NOMO-1 treated with dmso at 0.1 percent for 144 hours (cell line): ENCODE results near the gene ZYX.
A peak's percentile ranks its signal among the peaks of the same experiment; 100 is the strongest.
"Not testable (repeated sequence)": the region's sequence is repeated elsewhere in the genome, so short reads cannot be mapped to it uniquely, and the experiment has no call there.

Experiments
- DNase-seq: peaks from one replicate; lab custom pipeline; 2025; ENCODE audit not compliant: unreplicated experiment; lab: John Stamatoyannopoulos, UW

Gene ZYX

DNA sequence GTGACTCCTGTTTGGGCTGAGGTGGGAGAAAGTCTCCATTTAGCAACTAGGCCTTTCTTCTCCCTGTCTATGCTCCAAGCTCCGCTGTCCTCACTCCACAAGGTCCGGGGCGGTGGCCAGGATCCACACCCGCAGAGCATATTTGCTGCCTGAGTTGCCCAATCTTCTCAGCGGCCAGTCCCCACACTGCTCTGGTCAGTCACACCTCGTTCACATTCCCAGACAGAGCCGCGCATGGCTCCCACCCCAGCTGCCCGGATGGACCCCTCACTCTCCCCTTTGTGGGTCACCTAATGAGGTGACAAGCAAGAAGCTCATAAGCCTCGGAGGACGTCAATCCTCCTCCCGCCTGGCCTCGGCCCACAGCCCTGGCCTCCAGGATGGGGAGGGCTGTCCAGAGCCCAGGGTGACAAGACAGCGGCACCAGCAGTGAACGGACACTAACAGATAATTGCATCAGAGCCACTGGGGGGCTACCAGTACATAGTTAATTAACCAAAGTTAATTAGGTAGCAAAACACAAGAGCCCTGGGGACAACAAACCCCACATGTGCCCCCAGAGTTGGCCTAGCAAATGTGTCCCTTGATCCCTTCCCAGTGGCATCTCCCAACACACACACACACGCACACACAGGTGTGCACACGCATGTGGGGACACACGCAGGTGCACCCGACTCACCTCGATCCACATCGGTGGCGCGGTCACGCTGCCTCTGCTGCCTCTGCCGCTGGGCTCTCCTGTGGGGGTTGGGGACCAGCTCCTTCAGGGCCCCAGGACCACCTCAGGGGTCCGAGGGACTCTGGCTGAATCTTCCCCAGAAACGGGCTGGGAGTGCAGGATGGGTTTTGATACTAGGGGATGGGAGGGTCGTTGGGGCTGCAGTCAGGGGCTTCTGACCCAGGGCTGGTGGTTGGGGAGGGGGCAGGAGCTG lies 15.7 kb downstream of the ZYX start:
- DNase-seq: no peak

DNA sequence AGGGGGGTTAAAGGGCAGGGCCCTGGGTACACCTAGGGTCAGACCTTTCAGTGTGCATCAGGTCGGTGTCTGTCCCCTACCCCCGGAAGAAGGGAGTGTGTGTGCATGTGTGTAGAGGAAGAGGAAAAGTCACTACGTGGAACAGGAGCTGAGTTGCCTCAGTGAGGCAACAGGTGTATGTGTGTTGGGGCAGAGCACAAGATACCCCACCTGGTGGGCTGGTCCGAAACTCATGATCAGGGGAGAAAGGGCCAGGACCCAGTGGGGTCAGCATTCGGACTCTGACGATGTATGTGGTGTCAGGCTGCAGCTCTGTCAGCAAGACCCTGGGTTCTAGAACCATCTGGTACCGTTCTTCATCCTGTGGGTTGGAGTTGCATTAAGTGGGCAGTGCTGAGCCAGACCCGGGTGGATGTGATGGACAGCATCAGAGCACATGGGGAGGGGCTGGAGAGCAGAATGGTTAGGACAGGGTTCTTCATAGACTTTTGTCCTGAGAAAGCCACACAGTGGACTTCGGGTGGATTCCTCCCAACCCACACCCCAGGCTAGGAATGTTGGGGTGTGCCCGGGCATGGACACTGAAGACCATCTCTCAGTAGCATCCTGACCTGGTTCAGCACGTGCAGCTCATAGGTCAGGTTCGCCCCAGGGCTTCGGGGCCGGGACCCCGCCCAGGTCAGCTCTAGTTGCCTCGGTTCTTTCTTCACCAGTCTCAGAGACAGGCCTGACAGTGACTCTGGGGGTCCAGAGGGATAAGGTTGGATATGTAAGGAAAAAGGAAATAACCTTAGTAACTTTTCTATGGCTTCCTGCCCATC lies 16.8 kb downstream of the ZYX start:
- DNase-seq: no peak

DNA sequence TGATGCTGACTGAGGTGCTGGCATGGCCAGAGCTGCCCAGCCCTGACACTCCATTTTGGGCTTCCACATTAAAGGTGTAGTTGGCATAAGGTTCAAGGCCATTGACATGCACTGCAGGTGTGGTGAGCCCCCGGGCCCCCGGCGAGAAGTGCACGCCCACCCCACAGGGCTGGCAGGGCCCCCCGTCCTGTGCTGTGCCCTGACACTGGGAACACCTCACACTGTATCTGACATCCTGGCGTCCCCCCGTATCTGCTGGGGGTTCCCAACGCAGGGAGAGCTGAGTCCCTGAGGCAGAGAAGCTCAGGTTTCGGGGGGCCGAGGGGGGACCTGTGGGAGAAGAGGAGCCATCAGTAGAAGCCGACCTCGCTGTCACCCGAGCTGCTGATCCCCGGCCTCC lies 17.5 kb downstream of the ZYX start:
- DNase-seq: no peak

DNA sequence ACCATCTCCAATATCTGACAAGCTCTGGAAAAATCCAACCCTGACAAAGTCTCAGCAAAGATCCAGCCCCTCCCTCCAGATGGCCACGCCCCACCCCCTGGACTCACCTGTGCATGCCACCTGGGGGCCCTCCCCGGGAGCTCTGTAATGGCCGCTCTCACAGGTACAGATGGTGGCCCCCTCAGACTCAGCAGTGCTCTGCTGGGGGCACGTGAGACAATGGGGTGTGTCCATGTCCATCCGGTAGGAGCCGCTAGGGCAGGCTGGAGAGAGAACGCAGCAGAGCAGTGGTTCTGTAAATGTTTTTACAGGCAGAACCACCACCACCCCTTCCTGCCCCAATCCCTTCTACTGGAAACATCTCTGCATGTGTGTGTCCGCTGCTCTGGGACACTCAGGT lies 18.0 kb downstream of the ZYX start:
- DNase-seq: no peak

DNA sequence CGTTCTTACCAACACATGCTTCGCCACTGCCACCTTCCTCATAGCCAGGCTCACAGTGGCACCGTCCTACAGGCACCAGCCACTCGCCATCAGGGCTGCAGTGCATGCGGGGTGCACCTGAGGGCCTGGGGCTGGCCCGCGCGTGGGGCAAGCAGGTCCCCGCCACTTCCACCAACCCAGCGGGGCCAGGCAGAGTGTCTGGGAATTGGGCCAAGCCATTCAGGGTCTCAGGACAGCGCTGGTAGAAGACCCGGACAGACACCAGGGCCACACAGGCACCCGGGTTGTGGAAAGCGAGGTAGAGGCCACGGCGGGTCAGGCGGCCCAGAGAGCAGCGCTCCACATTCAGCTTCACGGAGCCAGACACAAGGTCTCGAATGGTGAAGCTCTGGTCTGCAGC lies 18.5 kb downstream of the ZYX start:
- DNase-seq: no peak

DNA sequence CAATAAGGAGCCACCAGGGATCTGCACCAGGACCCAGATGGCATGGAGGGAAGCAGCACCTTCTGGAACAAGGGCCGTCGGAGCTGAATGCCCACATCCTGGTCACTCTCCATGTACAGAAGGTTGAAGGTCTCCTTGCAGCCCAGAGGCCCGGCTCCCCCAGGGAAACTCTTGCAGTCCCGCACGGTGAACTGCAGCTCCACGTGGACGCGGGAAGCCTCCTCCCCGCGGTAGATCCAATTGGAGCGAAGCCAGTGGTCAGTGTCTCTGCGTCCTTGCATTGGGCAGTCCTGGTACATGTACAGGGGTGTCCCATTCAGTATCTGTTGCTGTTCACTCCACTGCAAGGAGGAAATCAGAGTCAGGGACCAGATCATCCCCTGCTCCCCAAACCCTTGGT lies 20.1 kb downstream of the ZYX start:
- DNase-seq: no peak

DNA sequence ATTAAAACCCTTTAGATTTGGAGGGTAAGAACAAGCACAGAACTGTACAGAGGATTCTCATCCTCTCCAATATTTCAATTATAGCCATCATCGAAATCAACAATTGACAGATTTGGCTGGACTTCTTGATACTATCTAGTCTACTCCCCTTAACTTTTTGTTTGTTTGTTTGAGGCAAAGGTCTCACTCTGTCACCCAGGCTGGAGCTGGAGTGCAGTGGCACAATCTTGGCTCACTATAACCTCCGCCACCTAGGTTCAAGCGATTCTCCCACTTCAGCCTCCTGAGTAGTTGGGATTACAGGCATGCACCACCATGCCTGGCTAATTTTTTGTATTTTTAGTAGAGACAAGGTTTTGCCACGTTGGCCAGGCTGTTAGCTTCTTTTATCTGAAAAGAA lies 21.1 kb downstream of the ZYX start:
- not testable (repeated sequence) for DNase-seq

DNA sequence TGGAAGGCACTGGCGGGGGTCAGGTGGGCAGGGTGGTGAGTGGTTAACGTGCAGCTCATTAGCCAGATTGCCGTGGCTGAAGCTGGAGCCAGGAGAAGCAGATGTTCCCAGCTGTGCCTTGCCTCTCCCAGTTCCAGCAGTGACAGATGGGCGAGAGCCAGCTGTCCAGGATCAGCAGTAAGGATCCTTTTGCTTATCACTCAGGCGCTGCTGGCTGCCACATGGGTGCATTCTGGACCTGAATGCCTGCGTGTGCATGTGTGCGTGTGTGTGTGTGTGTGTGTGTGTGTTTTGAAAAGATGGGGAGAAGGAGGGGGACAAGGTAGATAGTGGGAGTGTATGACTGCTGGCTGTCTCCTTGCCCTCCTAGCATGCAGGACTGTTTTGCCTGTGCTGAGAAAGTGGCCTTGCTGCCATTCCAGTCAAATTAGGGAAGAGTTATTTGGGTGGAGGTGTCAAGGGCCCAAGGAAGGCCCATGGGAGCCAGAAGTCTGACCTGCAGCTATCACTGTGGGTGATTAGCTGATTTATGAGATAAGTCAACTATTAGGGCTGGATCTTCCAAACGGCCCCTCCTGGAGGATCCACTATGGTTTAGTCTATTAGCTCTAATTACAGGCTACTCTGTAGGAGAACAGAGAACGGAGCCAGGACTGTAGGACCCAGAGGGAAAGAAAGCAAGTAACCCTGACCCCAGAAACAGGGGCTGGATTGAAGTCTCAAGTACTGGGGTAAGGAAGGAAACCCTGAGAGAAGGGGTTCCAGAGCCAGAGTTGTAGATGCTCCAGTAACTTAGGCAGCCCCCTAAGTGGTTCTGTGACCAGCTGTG lies 24.2 kb downstream of the ZYX start:
- no peak for DNase-seq

DNA sequence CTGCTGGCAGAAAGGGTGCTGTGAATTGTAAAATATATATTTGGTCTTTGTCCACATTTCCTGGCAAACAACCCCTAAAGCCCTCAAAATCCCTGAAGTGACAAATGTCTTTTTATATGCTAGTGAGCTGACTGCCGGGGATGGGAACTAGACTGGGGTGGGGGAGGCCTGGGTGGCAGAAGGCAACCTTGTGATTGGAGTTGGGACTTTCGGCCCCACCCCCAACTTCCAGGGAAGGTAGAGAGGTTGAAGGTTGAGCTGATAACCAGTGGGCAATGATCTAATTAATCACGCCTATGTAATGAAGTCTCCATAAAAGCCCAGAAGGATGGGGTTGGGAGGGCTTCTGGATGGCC lies 24.8 kb downstream of the ZYX start:
- DNase-seq: no peak

DNA sequence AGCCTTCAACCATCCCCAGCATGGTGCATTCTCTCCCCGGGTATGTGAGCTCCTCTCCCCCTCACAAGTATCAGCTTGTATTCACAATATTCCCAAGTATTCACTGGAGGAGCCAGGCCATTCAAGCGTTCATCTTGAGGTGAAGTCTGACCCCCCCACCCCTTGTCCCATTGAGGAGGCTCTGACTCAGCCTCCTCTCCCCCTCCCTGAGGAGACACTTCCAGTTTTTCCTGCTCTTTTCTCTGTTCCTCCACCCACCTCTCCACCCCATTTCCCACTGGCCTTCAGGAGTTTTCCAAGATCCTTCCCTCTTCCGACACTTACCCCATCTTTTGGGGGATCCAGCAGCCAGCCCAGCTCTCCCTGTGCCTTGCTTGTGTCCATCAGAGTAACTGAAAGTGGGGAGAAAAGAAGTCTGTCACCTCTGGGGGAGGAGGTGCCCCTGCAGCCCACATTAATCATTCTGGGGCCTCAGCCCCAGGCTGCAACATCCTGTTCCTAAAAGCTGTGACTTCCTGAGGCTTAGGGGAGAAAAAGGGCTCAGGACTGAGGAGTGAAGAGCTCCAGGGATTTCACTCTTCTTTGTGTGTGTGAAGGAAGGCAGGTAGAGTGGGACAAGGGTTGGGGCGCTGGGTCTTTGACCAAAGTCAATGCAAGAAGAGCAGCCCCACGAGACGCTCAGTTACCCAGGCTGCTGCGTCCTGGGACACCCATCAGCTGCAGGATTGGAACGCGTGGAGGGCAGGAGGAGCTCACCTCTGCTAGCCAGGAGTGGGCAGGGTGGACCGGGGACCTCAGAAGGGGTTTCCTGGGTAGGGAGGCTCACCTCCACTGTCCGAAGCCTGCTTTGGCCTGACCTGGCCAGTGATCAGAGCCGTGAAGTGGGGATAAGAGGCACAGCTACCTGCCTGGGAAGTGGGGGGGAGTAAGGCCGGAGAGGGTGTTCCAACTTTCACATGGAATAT lies 26.4 kb downstream of the ZYX start:
- DNase-seq: peak; percentile 10

DNA sequence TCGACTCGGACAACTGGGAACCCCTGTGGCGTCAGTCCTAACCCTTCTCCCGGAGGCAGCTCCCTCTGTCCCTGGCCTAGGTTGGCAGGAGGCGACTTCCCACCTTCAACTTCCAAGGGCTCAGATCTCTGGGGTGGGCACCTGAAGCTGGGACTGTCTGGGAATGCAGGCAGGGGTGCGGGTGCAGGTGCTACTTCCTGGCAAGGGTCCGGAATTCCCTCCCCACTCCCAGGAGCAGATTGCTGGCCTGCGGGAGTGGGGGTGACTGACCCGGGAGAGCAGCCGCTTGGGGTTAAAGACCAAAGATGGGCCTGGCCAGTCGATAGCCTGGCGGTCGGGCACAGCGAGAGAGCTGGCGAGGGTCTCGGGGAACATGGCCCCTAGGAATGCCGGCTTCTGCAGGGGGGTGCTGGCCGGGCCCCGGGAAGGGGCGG lies 27.1 kb downstream of the ZYX start:
- DNase-seq: no peak

DNA sequence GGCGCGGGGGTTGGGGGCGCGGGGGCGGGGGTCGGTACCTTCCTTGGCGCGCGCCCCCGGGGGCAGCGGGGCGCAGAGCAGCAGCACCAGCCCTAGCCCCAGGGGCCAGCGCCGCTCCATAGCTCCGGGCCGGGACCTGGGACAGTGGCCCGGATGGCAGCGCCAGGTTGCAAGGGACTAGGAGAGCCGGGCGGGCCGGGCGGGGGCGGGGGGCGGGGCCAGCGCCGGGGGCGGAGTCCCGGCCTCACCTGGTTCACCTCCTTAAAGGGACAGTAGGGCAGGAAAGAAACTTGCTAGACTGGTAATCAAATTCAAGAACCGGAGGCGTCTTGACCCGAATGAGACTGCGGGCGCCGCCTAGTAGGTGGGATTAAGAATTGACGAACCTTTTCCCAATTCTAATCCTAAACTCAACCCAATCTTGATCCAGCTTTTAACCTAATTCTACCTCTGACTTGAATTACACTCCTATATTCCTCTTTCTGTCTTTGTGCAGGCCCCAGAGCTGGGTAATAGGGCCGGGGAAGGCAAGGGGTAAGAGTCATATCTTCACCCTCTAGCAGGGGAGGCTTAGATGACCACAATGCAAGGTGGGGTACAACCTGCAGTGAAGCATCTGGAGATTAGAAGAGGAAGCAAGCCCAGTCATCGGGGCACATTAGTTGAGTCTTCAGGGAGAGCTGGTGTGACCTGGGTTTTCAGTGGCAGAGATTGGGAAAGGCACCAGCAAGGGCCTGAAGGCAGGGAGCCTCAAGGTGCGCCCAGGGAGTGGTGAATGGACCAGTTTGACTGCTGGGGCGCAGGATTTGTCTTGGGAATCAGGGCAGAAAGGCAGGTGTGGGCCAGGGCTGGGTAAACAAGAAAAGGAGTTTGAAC lies 27.8 kb downstream of the ZYX start, which contains the start of gene EPHA1:
Gene EPHA1 (minus strand): TSS at position 171 of the 876 bp plus-strand sequence. CDS start 51 bp downstream, at position 120.
- DNase-seq: no peak

DNA sequence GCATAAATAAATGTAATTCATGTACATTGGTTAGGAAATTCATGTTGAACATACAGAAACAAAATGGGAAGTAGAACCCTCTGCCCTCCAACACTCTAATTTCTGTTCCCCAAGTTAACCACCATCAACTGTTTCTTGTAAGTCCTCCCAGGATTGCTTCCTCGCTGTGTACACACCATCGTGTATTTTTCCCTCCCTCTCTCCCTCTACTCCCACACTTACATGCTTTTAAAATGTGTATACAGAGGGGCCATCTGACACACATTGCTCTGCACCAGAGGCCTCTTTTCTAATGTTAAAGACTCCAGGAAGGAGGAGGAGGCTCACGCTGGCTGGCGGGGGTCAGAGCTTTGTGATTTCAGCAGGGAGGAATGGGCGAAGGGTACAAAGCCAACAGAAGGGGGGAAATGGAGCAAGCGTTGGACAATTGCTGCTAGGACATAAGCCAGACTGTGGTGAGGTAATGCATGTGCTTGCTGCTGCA lies 29.4 kb downstream of the ZYX start:
- DNase-seq: peak; percentile 44

DNA sequence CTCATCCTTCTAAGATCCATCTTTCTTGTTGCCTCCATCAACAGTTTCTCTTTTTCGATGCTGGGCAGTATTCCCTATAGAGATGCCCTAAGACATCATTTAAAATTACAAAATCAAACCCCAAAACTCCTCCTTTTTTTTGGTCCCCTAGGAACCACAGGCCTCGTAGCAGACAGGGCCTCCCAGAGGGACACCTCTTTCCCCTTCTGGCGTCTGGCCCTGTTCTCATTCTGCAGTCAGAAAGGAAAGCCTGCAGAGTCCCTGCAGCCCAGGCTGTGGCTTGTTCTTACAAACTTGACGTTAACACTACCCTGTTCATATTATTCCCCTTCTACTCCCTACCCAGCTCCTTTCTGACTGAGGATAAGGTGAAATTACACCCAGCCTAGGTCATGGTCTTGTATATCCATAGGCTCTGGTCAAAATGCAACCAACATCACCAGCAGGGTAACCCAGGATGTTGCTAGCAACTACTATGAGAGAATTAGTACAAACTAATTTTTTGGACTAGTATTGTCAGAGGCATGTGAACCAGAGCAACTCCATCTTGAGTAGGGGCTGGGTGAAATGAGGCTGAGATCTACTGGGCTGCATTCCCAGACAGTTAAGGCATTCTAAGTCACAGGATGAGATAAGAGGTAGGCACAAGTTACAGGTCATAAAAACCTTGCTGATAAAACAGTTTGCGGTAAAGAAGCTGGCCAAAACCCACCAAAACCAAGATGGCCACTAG lies 31.0 kb downstream of the ZYX start:
- DNase-seq: no peak

DNA sequence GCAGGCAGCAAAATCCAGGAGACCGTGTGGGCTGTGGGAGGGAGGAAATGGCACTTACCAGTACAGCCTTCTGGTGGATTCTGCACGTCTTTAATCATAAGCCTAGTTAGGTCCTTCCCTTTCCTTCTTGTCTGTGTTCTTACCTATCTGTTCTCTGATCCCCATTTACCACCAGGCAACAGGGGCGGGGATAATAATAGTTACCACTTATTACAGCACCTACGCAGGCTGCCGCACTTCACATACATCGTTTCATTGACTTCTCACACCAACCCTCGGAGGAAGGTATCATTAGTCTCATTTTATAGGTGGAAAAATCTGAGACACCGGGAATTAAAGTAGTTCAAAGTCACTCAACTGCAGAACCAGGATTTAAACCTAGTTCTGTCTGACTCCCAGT lies 32.0 kb downstream of the ZYX start:
- no peak for DNase-seq

DNA sequence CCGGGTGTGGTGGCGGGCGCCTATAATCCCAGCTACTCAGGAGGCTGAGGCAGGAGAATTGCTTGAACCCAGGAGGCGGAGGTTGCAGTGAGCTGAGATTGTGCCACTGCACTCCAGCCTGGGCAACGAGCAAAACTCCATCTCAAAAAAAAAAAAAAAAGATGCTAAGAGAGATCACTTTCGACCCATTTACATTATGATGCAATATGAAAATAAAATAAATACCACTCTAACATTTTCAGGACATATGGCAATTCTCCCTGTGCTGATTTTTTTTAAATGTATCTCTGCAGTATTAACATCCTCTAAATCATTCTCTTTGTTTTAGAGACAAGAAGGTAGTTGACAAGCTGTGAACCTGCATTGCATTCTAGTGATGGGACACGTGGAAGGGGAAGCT lies 34.1 kb downstream of the ZYX start:
- DNase-seq: not testable (repeated sequence)

DNA sequence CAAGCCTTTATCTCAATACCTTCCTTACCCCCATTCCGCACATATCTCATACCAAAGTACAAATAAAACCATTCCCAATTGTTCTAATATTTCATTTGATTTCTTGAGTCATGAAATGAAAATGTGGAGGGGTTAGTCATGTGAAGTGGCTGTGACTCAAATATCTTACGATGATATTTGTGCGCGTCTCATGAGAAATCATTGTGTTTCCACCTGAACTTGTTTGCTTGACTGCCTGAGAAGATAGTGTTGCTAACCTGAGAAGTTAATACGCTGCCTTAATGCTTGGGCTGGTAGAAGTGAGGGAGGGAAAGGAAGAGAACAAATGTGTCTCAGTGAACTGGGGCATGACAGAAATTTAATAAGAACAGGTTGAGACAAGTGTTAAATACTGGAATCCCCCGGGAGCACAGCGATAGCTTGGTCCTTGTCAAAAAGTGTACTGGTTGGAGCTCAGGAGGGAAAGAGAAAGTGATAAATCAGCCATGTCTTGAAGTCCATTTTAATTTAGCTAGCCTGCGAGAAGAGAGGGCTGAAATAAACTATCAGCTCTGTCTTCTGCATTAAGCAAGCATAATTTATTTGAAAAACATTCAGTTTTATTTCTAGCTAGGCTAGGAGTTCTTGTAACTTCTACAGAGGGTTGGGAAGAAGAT lies 34.7 kb downstream of the ZYX start:
- DNase-seq: no peak
